H1 (cell line): ENCODE measurements around the gene FICD. TPM values are rescaled to one million over a fixed set of nuclear protein-coding genes. Genes with fewer than 3 reads are reported as not detected.

ENCODE experiments used
- CTCF ChIA-PET: fragments of 300-600 bp; sonication (Branson Sonifier 250); formaldehyde crosslinking; loops from one replicate; lab custom pipeline; 2021; ENCODE audit not compliant: partially characterized antibody; lab: Charles Lee
- POLR2A ChIA-PET: fragments of 300-600 bp; sonication (Branson Sonifier 250); formaldehyde crosslinking; loops from one replicate; lab custom pipeline; 2021; ENCODE audit warnings: inconsistent platforms; ENCODE audit not compliant: partially characterized antibody; lab: Charles Lee
- DNase-seq, 2 experiments: peaks; one replicate each; pipeline versions ENCODE4 v3.0.0 to v3.0.0-alpha.2; 2010 to 2022; ENCODE audit warnings: low spot score in 2 of 2, low read depth in 1 of 2, mixed read lengths in 1 of 2
- FAIRE-seq: peaks from 2 replicates; lab custom pipeline; 2011; peaks lifted over from hg19 to GRCh38; lab: Jason Lieb, UNC
- H2AFZ ChIP-seq: 2 replicates; pipeline ENCODE4 v1.8.1; 2012; ENCODE audit warnings: low read length, inconsistent platforms
- H2AK5ac ChIP-seq: 2 replicates; pipeline ENCODE4 v1.6.1; 2013; ENCODE audit warnings: low read depth, low read length
- H2BK120ac ChIP-seq: replicated peaks from 2 replicates; pipeline ENCODE3; 2013; ENCODE audit warnings: low read depth, low read length, inconsistent platforms
- H2BK12ac ChIP-seq: 2 replicates; pipeline ENCODE4 v1.6.1; 2013; ENCODE audit warnings: low read depth, low read length
- H2BK15ac ChIP-seq: 2 replicates; pipeline ENCODE4 v1.6.1; 2013; ENCODE audit warnings: low read length
- H2BK20ac ChIP-seq: 2 replicates; pipeline ENCODE4 v1.6.1; 2013; ENCODE audit warnings: low read length
- H2BK5ac ChIP-seq: 2 replicates; pipeline ENCODE4 v1.6.1; 2013; ENCODE audit warnings: low read depth, low read length
- H3K14ac ChIP-seq: 2 replicates; pipeline ENCODE4 v1.6.1; 2013; ENCODE audit warnings: inconsistent platforms; ENCODE audit not compliant: insufficient read length
- H3K18ac ChIP-seq: 2 replicates; pipeline ENCODE4 v1.6.1; 2013; ENCODE audit warnings: low read length; ENCODE audit errors: extremely low read depth
- H3K23ac ChIP-seq: 2 replicates; pipeline ENCODE4 v1.6.1; 2013; ENCODE audit warnings: inconsistent platforms; ENCODE audit not compliant: insufficient read length
- H3K23me2 ChIP-seq: 2 replicates; pipeline ENCODE4 v1.6.1; 2013; ENCODE audit warnings: low read depth, low read length
- H3K27ac ChIP-seq: 2 replicates; pipeline ENCODE4 v1.6.1; 2011; ENCODE audit warnings: low read depth, low read length, inconsistent platforms
- H3K27me3 ChIP-seq, 4 experiments: replicated peaks in 1 of 4; 1 replicate in 1 of 4; 2 replicates in 3 of 4; pipeline versions ENCODE4 v1.6.1 to v1.8.1; 2011 to 2013; ENCODE audit warnings: low read length in 3 of 4, mild to moderate bottlenecking in 3 of 4, inconsistent platforms in 2 of 4, mixed read lengths in 2 of 4, moderate library complexity in 1 of 4; ENCODE audit not compliant: control insufficient read depth in 3 of 4, insufficient read depth in 3 of 4; ENCODE audit errors: extremely low read depth in 1 of 4
- H3K36me3 ChIP-seq, 4 experiments: 2 replicates each; pipeline versions ENCODE4 v1.6.1 to v1.8.1; 2011 to 2013; ENCODE audit warnings: mild to moderate bottlenecking in 4 of 4, low read length in 3 of 4, moderate library complexity in 2 of 4, control low read depth in 1 of 4, inconsistent platforms in 1 of 4; ENCODE audit not compliant: insufficient read depth in 4 of 4, control insufficient read depth in 2 of 4
- H3K4ac ChIP-seq: replicated peaks from 2 replicates; pipeline ENCODE3; 2013; ENCODE audit warnings: low read length, low read depth, mixed read lengths, inconsistent platforms; ENCODE audit not compliant: insufficient read length
- H3K4me1 ChIP-seq, 4 experiments: replicated peaks in 1 of 4; 1 replicate in 1 of 4; 2 replicates in 3 of 4; pipeline versions ENCODE4 v1.6.1 to v1.8.1; 2011 to 2013; ENCODE audit warnings: low read length in 3 of 4, inconsistent platforms in 2 of 4, mixed read lengths in 1 of 4; ENCODE audit not compliant: insufficient read depth in 4 of 4, control insufficient read depth in 3 of 4
- H3K4me2 ChIP-seq, 2 experiments: 2 replicates each; pipeline versions ENCODE4 v1.6.1 to v1.8.1; 2011 to 2013; ENCODE audit warnings: low read depth in 2 of 2, low read length in 2 of 2, control low read depth in 1 of 2, inconsistent platforms in 1 of 2, mild to moderate bottlenecking in 1 of 2; ENCODE audit not compliant: insufficient read depth in 1 of 2
- H3K4me3 ChIP-seq, 4 experiments: fragments of 200-600, 300-600 bp in 1 of 4; sonication (generic), shearing (Covaris generic), sonication (Bioruptor Twin) in 1 of 4; 2 replicates each; pipeline versions ENCODE4 v1.5.1 to v1.8.1; 2011 to 2016; ENCODE audit warnings: low read length in 4 of 4, low read depth in 3 of 4, control low read depth in 2 of 4, inconsistent platforms in 2 of 4, mild to moderate bottlenecking in 2 of 4, mixed read lengths in 1 of 4, moderate library complexity in 1 of 4; ENCODE audit not compliant: insufficient read depth in 2 of 4; ENCODE audit errors: extremely low read depth in 1 of 4
- H3K56ac ChIP-seq: replicated peaks from 2 replicates; pipeline ENCODE3; 2013; ENCODE audit warnings: low read depth, mild to moderate bottlenecking, mixed read lengths, low read length, inconsistent platforms; ENCODE audit not compliant: insufficient read length
- H3K79me1 ChIP-seq: 2 replicates; pipeline ENCODE4 v1.6.1; 2013; ENCODE audit warnings: low read depth, low read length, control low read depth
- H3K79me2 ChIP-seq, 2 experiments: 2 replicates each; pipeline versions ENCODE4 v1.6.1 to v1.8.1; 2012 to 2013; ENCODE audit warnings: low read length in 2 of 2, mild to moderate bottlenecking in 2 of 2, inconsistent platforms in 1 of 2; ENCODE audit not compliant: insufficient read depth in 2 of 2, control insufficient read depth in 1 of 2
- H3K9ac ChIP-seq, 4 experiments: replicated peaks in 1 of 4; 1 replicate in 1 of 4; 2 replicates in 3 of 4; pipeline versions ENCODE4 v1.6.1 to v1.8.1; 2011 to 2013; ENCODE audit warnings: low read depth in 3 of 4, low read length in 3 of 4, control low read depth in 2 of 4, mild to moderate bottlenecking in 2 of 4, moderate library complexity in 2 of 4, inconsistent platforms in 1 of 4; ENCODE audit errors: extremely low read depth in 1 of 4
- H3K9me3 ChIP-seq, 2 experiments: 2 replicates each; pipeline versions ENCODE4 v1.6.1 to v1.8.1; 2012 to 2013; ENCODE audit warnings: mild to moderate bottlenecking in 2 of 2, moderate library complexity in 2 of 2, control low read depth in 1 of 2, inconsistent platforms in 1 of 2, low read depth in 1 of 2, low read length in 1 of 2, mixed read lengths in 1 of 2; ENCODE audit not compliant: insufficient read depth in 2 of 2
- H4K20me1 ChIP-seq, 2 experiments: replicated peaks in 1 of 2; 2 replicates each; pipeline versions ENCODE3 to v1.8.1; 2011 to 2013; ENCODE audit warnings: inconsistent platforms in 2 of 2, low read length in 2 of 2, mild to moderate bottlenecking in 1 of 2; ENCODE audit not compliant: insufficient read depth in 2 of 2, control insufficient read depth in 1 of 2
- H4K5ac ChIP-seq: 2 replicates; pipeline ENCODE4 v1.6.1; 2013; ENCODE audit warnings: low read length, low read depth, mixed read lengths, inconsistent platforms; ENCODE audit not compliant: insufficient read length
- H4K8ac ChIP-seq: 2 replicates; pipeline ENCODE4 v1.8.0; 2013; ENCODE audit warnings: mild to moderate bottlenecking, moderate library complexity, low read length, inconsistent platforms; ENCODE audit not compliant: insufficient read depth; ENCODE audit errors: extremely low read depth
- H4K91ac ChIP-seq: replicated peaks from 2 replicates; pipeline ENCODE3; 2013; ENCODE audit warnings: low read length, mixed read lengths, inconsistent platforms; ENCODE audit not compliant: insufficient read length
- BRCA1 ChIP-seq: IDR thresholded peaks from 2 replicates; pipeline ENCODE4 v1.6.1; 2012; ENCODE audit warnings: low read depth, low read length, improper control_type of control experiment
- EGR1 ChIP-seq: IDR thresholded peaks from 2 replicates; pipeline ENCODE4 v1.6.1; 2011; ENCODE audit warnings: low read depth, low read length, borderline replicate concordance
- MAX ChIP-seq: IDR thresholded peaks from 2 replicates; pipeline ENCODE4 v1.6.1; 2012; ENCODE audit warnings: inconsistent platforms
- PHF8 ChIP-seq: fragments of 200-600 bp; sonication (generic); conservative IDR thresholded peaks from 2 replicates; pipeline ENCODE4 v1.7.1; 2012; ENCODE audit warnings: low read depth, mild to moderate bottlenecking, inconsistent platforms, low read length, moderate library complexity
- POLR2A ChIP-seq, 2 experiments: IDR thresholded peaks; 1 replicate in 1 of 2; 2 replicates in 1 of 2; pipeline ENCODE4 v1.6.1; 2011; ENCODE audit warnings: low read depth in 2 of 2, low read length in 2 of 2, mild to moderate bottlenecking in 2 of 2; ENCODE audit errors: control extremely low read depth in 1 of 2
- RFX5 ChIP-seq: IDR thresholded peaks from 2 replicates; pipeline ENCODE4 v1.6.1; 2011; ENCODE audit warnings: low read depth, low read length, improper control_type of control experiment, borderline replicate concordance
- SAP30 ChIP-seq: fragments of 300-600 bp; sonication (generic); IDR thresholded peaks from 2 replicates; pipeline ENCODE4 v1.7.1; 2012; ENCODE audit warnings: low read length, moderate library complexity, mild to moderate bottlenecking, inconsistent platforms; ENCODE audit not compliant: insufficient read depth, insufficient replicate concordance
- ZNF274 ChIP-seq: IDR thresholded peaks from 2 replicates; pipeline ENCODE4 v1.7.0; 2012; ENCODE audit warnings: low read length, borderline replicate concordance; ENCODE audit errors: extremely low read depth
- WGBS, 2 experiments: shearing (Covaris generic) in 1 of 2; methylation state at CpG; one replicate each; pipeline versions ENCODE4 v1.1.6 to v1.1.7; 2013 to 2015; ENCODE audit warnings: low lambda C conversion rate in 2 of 2, mixed read lengths in 2 of 2, inconsistent platforms in 1 of 2, low coverage in 1 of 2, missing lambda C conversion rate in 1 of 2; ENCODE audit not compliant: insufficient replicate concordance in 2 of 2, insufficient coverage in 1 of 2, insufficient read length in 1 of 2; ENCODE audit errors: extremely low coverage in 1 of 2, missing lambda C conversion rate in 1 of 2; 5-methylcytosine and 5-hydroxymethylcytosine counted together
- polyA plus RNA-seq, 7 experiments: library from polyadenylated mRNA; depleted of rRNA in 3 of 7; stranded (reverse) in 5 of 7; unstranded in 2 of 7; fragments of >200 nt in 5 of 7; fragments of 200-250 nt in 2 of 7; gene quantifications; 1 replicate in 5 of 7; 2 replicates in 1 of 7; 4 replicates in 1 of 7; pipeline versions ENCODE4 v1.2.1 to v1.2.3, GENCODE V29; 2011 to 2013; ENCODE audit warnings: missing spikeins in 2 of 7, mixed read lengths in 2 of 7
- total RNA-seq: library from RNA; stranded (reverse); fragmentation: NEBNext Ultra II Directional; extraction: Animal tissue kit (Norgen Biotek cat#: 25700); gene quantifications from 2 replicates; pipeline ENCODE4 v1.2.1, GENCODE V29; 2021

FICD gene
- total and polyA plus RNA-seq, 2 of the 8 experiments (the other 6 are each of a cell fraction or from before 2014, with no cell fraction given): 2.2 to 6.0 TPM

- H3K23ac ChIP-seq: no peak overlapping the region
- no peak overlapping the region for H2BK5ac ChIP-seq
- no peaks in the 10 kb centered on the region for H3K4me1 ChIP-seq
- H2BK15ac ChIP-seq: no peak overlapping the region
- H4K5ac ChIP-seq: no peak overlapping the region
- H4K20me1 ChIP-seq: peaks cover 8 to 23% of the 10 kb centered on the region in 2 experiments
- H3K4me2 ChIP-seq: no peak overlapping the region
- no peaks in the 10 kb centered on the region for H3K27me3 ChIP-seq
- no peak overlapping the region for H4K91ac ChIP-seq
- FAIRE-seq (no peak), DNase-seq (no peak)
- WGBS, 2 experiments: 86% methylated on average over 5 of the region's 5 CpGs; no CpG with 5 or more reads in 1 of the 2 experiments
- no peak overlapping the region for H2BK20ac ChIP-seq
- no peak overlapping the region for H3K56ac ChIP-seq
- no peak overlapping the region for H2BK120ac ChIP-seq
- no peak overlapping the region for H3K14ac ChIP-seq
- H3K9me3 ChIP-seq: no peaks in the 10 kb centered on the region
- H3K27ac ChIP-seq: no peak overlapping the region
- no peaks in the 10 kb centered on the region for H3K23me2 ChIP-seq
- ChIA-PET CTCF (interaction anchor here (0.9 to 1.2 kb wide), 3 partner anchors 13 to 156 kb away, joined by 3 read pairs; no protein-coding TSS in a partner anchor), POLR2A (no interaction called here)
- H3K4ac ChIP-seq: no peak overlapping the region
- no peak overlapping the region for H4K8ac ChIP-seq
- no peak overlapping the region for H2AFZ ChIP-seq
- H3K36me3 ChIP-seq: peaks cover 60 to 98% (median 88%) of the 10 kb centered on the region in 4 experiments
- H3K79me1 ChIP-seq: peaks cover 3% of the 10 kb centered on the region
- no peaks in the 10 kb centered on the region; a peak in 1 of 4 replicates for H3K79me2 ChIP-seq
- H2AK5ac ChIP-seq: no peak overlapping the region
- TF ChIP-seq MAX: no peak
- no peak for TF ChIP-seq ZNF274
- no peak for TF ChIP-seq BRCA1
- no peak for TF ChIP-seq EGR1
- no peak for TF ChIP-seq SAP30
- TF ChIP-seq PHF8: no peak
- no peak for TF ChIP-seq POLR2A (IDR thresholded peaks at IDR 0.05; ENCODE audit: control extremely low read depth in 1 of 2, low read depth in 2 of 2, low read length in 2 of 2)
- TF ChIP-seq RFX5: no peak
- no peak overlapping the region for H2BK12ac ChIP-seq
- no peak overlapping the region for H3K18ac ChIP-seq
- H3K9ac ChIP-seq: no peak overlapping the region
- H3K4me3 ChIP-seq: no peak overlapping the region
Measured at GRCh38 chr12:108525681-108526080, 10.6 kb downstream of the FICD start.
